ENCODE measurements around the gene RALB. TPM values are rescaled to one million over a fixed set of nuclear protein-coding genes. Genes with fewer than 3 reads are reported as not detected.

Gene RALB
- total RNA-seq, 6 experiments from 2014 or later = 60.1 to 72.5 (median 69.2) TPM

GRCh38 chr2:120334068-120334467, 81.4 kb downstream of the RALB start:
- no peak for DNase-seq
- Mint-ChIP-seq H3K4me1 (ENCODE audit: low read depth) (no peaks in the 10 kb centered on the region), H3K36me3 (ENCODE audit: low read depth) (peaks cover 11% of the 10 kb centered on the region; the same call in 1 of the 2 replicates), H3K9me3 (peaks cover 7% of the 10 kb centered on the region), H3K27me3 (ENCODE audit: insufficient read depth) (peaks cover 58% of the 10 kb centered on the region), H3K4me3 (no peak overlapping the region), H3K27ac (no peak overlapping the region)
- no peak for TF ChIP-seq CTCF (IDR thresholded peaks at IDR 0.05)

- H3K27ac Mint-ChIP-seq = no peak overlapping the region
- H3K9me3 Mint-ChIP-seq = peaks cover 7% of the 10 kb centered on the region
- H3K36me3 Mint-ChIP-seq (ENCODE audit: low read depth) = peaks cover 11% of the 10 kb centered on the region; the same call in 1 of the 2 replicates
- peak; percentile 18; the same call in 1 of the 2 replicates for TF ChIP-seq CTCF (IDR thresholded peaks at IDR 0.05)
- DNase-seq = no peak
- no peaks in the 10 kb centered on the region for H3K4me1 Mint-ChIP-seq (ENCODE audit: low read depth)
- no peak overlapping the region for H3K4me3 Mint-ChIP-seq
- H3K27me3 Mint-ChIP-seq (ENCODE audit: insufficient read depth) = peaks cover 41% of the 10 kb centered on the region
These were observed 84.1 kb downstream of the RALB start for GRCh38 chr2:120336749-120337148.

GRCh38 chr2:120338015-120338414, 85.4 kb downstream of the RALB start:
- H3K27me3 Mint-ChIP-seq (ENCODE audit: insufficient read depth) = peaks cover 50% of the 10 kb centered on the region
- peaks cover 7% of the 10 kb centered on the region for H3K9me3 Mint-ChIP-seq
- H3K4me1 Mint-ChIP-seq (ENCODE audit: low read depth) = 0 out of 2 replicates have a peak, but pooled peaks cover 3% of the 10 kb centered on the region
- no peak for TF ChIP-seq CTCF (IDR thresholded peaks at IDR 0.05)
- no peak for DNase-seq
- H3K4me3 Mint-ChIP-seq = no peak overlapping the region
- H3K27ac Mint-ChIP-seq = no peak overlapping the region
- peaks cover 11% of the 10 kb centered on the region; the same call in 1 of the 2 replicates for H3K36me3 Mint-ChIP-seq (ENCODE audit: low read depth)

GRCh38 chr2:120341977-120342376, 89.3 kb downstream of the RALB start:
- Mint-ChIP-seq H3K27me3 (ENCODE audit: insufficient read depth) (peaks cover 30% of the 10 kb centered on the region), H3K4me3 (no peak overlapping the region), H3K36me3 (ENCODE audit: low read depth) (no peaks in the 10 kb centered on the region), H3K27ac (no peak overlapping the region), H3K4me1 (ENCODE audit: low read depth) (peaks cover 10% of the 10 kb centered on the region), H3K9me3 (no peaks in the 10 kb centered on the region)
- TF ChIP-seq CTCF (IDR thresholded peaks at IDR 0.05) = no peak
- no peak for DNase-seq

- H3K27me3 Mint-ChIP-seq (ENCODE audit: insufficient read depth) = peaks cover 31% of the 10 kb centered on the region
- no peak overlapping the region for H3K4me3 Mint-ChIP-seq
- no peaks in the 10 kb centered on the region for H3K36me3 Mint-ChIP-seq (ENCODE audit: low read depth)
- H3K27ac Mint-ChIP-seq = no peak overlapping the region
- no peaks in the 10 kb centered on the region for H3K9me3 Mint-ChIP-seq
- DNase-seq = no peak
- TF ChIP-seq CTCF (IDR thresholded peaks at IDR 0.05) = no peak
- H3K4me1 Mint-ChIP-seq (ENCODE audit: low read depth) = peaks cover 15% of the 10 kb centered on the region
These were observed 89.8 kb downstream of the RALB start for GRCh38 chr2:120342446-120342845.

- Mint-ChIP-seq H3K4me1 (ENCODE audit: low read depth) (peaks cover 17% of the 10 kb centered on the region), H3K4me3 (no peak overlapping the region), H3K9me3 (no peaks in the 10 kb centered on the region), H3K36me3 (ENCODE audit: low read depth) (no peaks in the 10 kb centered on the region), H3K27ac (no peak overlapping the region), H3K27me3 (ENCODE audit: insufficient read depth) (peaks cover 34% of the 10 kb centered on the region)
- TF ChIP-seq CTCF (IDR thresholded peaks at IDR 0.05) = no peak
- DNase-seq = no peak
These were observed 90.4 kb downstream of the RALB start for GRCh38 chr2:120343100-120343432.

Measured in HFFc6 (cell line).